ELF-1 (cell line): ENCODE measurements around the gene XPO5.

ENCODE experiments used
- DNase-seq: peaks from one replicate; pipeline ENCODE4 v3.0.0-alpha.2; 2016; ENCODE audit warnings: low read depth, low spot score

Gene XPO5

DNA sequence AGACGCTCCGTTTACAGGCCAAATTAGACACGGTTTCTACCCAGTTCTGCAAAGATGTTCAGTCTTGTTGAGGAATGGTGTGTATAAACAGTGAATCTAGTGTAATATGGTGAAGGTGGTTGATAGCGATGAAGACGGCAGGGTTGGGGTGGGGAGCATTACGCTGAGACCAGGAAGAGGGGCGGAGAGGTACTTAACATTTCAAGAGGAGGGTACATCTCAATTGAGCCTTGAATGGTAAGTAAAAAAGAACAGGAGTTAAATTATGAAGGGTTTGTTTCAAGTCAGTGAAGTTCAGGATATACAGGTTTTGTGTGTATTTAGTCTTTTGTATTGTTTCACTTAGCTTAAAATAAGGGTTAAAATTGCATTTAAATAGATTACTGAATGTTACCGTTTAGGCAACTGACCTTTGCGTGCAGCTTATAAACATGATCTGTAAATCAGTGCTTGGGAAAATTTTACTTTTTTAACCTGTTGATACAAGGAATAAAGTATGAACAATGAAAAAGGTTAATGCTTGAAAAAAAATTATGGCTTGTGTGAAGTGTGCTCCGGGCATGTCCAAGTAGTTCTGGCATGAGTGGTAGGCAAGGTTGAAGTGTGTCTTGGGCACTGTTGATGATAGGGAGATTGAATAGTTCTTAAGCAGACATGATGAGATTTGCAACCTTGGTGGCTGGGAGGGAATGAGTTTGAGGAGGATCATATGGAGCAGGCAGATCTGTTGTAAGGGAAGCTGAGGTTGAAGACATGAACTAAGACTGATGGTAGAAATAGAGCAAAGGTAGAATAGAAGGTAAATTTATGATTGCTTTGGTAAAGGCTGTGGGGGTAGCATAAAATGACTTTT lies 58.1 kb downstream of the XPO5 start:
- DNase-seq: no peak

DNA sequence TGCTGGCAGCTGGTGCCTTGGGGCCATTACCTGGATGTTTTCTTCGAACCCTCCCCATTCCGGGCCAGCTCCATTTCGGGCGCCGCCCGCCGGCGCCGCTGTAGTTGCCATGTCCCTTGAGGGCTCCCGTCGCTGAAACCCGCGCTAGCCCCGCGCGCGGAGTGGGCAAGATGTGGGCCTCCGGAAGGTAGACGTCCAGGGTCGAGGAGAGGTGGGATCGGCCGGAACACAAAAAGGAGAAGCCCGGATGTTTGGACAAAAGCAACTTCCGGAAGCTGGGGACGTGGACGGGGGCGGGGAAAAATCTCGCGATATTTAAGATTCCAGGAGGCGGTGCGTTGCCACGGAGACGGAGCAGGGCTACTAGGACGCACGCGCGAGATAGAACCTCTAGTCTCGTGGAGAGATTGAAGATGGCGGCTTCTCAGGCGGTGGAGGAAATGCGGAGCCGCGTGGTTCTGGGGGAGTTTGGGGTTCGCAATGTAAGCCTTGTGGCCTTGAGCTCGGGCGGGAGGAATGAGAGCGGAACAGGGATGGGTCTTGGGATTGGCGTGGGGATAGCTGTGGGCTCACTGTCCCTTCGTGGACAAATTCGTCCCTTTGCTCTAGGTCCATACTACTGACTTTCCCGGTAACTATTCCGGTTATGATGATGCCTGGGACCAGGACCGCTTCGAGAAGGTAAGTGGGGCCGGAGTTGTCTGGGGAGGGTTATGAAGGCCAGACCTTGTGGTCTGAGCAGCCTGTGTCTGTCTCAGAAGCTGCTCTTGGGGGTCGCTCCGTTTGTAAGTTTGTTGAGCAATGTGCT lies 58.9 kb downstream of the XPO5 start, which contains the start of the genes POLR1C and YIPF3:
TSS of gene POLR1C (plus strand) at position 393 of the 808 bp plus-strand sequence. CDS start at position 414, 21 bp downstream.
TSS of gene YIPF3 (minus strand) at position 230 of the 808 bp plus-strand sequence. CDS start at position 111, 119 bp downstream.
- peak; percentile 99 for DNase-seq

DNA sequence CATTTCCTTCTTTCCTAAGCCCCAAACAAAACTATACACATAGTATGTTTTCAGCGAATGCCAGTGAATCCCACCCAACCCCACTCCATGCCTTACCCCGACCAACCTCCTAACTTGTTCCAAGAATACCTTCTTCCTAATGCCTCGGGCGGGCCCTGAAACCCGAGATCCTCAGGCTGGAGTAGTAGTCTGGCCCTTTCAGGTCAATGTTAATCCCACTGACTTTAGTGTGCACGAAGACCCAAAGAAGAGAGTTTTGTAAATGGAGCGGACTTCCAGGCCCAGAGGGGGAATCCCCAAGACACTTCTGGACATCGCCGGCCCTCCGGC lies 59.5 kb downstream of the XPO5 start:
- no peak for DNase-seq

DNA sequence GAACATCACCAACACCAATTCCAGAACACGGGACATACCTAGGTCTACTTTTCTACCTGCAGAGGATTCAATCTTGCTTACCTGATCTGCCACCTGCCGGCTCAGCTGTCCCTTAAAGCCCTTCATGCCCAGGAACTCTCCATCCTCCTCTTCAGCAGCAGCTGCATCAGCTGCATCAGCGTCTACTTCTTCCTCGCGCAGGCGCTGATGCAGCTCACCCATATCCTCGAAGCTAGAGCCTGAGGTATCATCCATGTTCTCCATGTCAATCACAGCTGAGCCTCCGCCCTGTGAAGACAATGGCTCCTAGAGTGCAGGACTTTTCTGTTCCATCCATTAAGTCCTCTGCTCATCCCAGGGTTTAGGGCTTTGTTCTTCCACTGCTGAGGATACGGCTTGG lies 60.0 kb downstream of the XPO5 start:
- no peak for DNase-seq

DNA sequence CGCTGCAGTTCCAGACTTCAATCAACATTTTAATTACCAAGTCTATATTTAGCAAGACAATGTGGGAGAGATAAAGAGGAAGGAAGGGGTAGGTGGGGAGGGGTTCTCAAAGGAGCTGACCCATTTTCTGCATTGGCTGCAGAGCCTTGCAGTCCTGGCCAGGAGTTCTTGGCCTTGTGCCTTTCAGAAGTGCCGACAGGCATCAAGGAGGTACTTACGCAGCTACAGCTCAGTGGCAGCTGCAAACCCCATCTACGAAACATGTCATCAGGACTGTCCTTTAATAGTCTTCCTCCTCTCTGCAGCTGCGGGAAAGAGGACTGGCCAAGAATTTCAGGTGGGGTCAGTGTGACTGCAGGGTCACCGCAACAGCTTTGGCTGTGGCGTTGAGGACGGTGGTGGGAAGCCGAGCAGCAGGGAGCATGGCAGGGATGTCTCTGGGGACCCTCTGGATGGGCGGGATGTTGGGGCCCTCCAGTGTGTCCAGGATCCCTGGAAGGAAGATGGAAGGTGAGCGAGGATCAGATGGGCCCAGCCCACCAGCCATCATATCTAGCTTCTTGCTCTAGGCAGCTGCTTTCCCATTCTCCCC lies 63.9 kb downstream of the XPO5 start:
- DNase-seq: no peak

DNA sequence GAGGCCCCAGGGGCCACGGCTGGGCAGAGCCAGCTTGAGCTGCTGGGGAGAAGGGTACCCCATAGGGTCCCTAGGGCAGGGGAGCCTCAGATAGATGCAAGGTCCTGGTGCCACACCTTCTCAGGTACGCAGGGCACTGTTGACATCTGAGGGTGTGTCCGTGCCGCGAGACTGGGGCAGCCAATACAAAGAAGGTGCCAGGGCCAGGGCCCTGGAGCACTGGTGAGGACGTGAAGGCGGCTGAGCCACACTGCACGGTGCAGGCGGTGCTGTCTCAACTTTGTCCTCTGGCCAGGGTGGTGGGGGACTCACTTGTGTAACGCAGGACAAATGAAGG lies 65.0 kb downstream of the XPO5 start:
- no peak for DNase-seq

DNA sequence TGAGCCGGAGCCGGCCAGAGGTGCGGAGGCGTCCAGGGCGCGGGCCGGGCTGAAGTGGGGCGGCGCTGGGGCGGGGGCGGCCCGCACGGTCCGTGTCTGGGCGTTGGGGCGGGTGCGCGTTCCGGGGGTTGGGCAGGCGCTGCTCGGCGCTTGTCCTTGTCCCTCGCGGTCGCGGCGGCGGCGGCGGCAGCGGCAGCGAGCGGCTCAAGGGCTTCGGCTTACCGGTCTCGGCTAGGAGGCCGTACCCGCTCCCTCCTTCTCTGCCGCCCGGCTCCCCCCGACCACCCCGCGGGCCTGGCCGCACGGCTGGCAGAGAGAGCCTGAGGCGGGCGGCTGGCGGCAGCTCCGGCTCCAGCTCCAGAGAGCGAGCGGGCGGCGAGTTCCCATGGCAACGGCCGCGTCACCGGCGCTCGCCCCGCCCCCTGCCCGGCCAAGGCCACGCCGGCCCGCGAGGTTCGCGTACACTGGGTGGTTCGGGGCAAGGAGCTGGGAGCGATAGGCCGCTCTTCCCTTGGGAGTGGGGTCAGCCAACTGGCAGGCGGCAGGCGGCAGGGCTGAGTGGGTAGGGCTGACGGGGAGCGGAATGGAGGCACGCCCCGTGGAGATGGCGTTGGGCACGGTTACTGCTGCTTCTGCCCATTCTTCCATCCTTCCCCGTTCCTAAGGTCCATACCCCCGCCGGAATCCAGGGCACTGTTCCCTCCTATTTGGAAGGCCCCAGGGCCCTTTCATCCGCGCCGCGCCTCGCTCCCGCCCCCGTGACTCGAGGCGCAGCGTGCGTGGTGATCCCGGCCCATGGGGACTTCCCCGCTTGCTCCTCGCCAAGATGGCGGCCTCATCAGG lies 65.6 kb downstream of the XPO5 start, which contains the start of gene LRRC73:
TSS of gene LRRC73 (minus strand) at position 363 of the 843 bp plus-strand sequence. CDS start 561 bp downstream, outside the sequence.
- peak; percentile 89 for DNase-seq

DNA sequence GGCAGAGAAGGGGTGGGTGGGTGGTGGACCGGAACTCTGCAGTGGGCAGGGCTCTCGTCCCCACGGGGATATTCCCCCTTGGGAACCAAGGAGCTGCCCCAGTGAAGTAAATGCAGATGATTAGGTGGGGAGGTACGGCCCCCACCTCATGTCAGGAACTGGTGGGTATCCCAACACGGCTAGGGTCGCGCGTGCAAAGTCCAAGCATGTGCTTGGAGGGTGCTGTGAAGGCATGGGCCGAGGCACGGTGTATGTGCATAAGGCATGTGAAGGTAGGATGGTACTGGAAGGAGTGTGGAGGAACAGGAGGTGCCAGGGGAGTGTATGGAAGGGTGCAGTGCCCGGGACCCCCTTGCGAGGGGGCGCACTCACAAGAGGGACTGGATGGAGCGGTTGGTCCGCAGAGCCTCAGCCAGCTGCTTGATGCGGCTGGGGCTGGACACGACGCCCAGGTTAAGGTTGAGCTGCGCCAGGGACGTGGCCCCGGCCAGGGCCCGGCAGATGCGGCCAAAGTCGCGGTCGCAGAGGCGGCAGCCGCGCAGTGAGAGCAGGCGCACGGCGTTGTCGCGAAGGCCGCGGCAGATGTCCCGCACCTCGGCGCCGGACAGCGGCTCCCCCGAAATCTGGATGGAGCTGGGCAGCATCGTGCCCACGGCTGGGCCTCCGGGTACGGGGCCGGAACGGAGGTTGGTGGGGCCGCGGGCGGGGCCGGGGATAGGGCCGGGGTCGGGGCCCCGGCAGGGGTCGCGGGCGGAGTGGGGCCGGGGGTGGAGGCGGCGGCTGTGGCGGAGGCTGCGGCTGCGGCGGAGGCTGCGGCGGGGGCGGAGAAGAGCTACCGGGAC lies 66.5 kb downstream of the XPO5 start:
- no peak for DNase-seq

DNA sequence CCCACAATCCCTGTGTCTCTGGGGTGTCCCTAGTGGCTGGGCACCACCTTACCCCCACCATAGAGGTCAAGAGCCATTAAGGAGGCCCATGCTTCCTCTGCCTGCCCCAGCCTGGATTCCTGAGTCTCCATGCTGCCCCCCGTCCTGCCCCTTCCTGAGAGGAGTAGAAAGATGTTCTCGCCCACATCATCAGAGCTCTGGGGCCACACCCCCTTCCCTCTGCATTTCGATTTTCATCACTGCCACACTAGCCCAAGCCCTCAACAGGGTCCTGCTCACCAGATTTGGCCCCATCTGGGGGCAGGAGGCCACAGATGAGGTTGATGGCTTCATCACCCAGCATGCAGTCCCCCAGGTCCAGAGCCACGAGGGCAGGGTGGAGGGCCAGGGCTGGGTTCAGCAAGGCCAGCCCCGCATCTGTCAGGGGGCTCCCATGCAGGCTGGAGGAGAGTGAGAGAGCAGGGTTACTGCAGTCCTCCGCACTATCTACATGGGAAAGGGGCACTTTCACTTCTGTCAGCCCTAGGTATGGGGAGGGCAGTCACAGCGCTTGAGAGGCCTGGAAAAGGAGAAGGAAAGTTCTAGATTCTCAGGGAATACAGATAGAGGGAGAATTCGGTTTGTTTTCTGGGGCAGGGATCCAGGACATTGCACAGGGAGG lies 67.2 kb downstream of the XPO5 start:
- DNase-seq: no peak

DNA sequence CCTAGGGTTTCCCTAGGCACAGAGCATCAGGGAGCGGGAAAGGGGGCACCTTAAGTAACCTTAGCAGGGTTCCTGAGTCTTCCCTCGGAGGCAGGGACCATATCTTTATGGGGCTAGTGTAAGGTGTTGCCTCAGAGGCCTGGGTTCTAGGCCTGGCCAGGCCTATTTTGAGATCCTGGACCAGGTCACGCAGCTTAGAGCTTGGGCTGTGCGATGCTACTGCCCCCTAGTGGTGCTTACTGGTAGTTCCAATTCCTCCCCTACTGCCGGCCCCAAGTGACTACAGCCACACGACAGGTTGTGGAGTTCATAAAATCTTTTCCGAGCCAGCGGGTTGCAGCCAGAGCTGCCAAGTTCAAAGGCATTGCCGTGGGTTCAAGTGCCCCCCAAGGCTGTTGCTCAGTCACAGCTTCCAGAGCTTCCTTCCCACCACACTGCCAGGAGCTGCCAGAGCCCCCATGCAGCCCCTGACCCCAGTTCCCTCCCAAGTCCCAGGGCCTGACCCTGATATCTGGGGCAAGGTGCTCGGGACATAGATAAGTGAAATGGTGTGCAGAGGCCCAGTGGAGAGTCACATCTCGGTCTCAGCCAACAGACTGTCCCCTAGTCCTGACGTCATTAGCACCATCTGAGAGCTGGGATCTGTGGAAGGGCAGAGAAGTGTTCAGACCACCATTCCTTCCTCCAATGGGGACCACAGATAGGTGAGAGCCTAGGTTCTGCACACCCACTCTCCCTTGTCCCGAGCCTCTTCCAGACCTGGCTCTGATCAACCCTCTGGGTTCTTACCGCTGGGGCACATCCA lies 69.0 kb downstream of the XPO5 start:
- peak; percentile 93 for DNase-seq

DNA sequence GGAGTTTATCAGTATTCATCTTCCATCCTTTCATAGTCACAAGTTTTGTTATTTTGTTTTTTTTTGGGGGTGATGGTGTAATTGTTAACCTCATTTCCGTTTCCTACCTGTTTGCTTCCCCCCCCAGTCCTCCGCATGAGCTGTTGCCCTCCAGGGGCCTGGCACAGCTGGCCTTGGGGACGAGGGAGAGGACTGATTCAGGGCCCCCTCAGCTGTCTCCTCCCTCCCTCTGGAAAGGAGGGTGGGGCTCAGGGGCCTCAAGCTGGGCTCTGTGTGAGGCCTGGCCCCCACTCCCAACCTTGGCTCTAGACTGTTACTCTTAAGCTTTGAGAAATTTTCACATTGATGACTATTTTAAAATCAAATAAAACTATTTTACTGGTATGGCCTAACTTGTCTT lies 69.7 kb downstream of the XPO5 start:
- DNase-seq: no peak

DNA sequence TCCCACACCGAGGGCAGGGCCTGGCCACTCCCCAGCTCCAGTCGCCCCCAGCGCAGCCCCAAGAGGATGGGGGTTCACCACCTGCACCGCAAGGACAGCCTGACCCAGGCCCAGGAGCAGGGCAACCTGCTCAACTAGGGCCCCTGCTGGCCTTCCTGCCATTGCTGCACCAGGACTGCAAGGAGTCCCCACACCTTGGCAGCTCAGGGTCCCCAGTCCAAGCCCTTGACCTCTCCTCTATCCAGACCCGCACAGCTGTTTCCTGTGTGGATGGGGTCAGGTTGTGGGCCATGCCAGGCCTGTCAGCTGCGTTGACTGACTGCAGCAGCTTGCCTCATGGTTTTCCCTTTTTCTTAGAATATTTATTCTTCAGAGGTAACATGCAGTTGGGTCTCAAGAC lies 70.1 kb downstream of the XPO5 start:
- DNase-seq: no peak

DNA sequence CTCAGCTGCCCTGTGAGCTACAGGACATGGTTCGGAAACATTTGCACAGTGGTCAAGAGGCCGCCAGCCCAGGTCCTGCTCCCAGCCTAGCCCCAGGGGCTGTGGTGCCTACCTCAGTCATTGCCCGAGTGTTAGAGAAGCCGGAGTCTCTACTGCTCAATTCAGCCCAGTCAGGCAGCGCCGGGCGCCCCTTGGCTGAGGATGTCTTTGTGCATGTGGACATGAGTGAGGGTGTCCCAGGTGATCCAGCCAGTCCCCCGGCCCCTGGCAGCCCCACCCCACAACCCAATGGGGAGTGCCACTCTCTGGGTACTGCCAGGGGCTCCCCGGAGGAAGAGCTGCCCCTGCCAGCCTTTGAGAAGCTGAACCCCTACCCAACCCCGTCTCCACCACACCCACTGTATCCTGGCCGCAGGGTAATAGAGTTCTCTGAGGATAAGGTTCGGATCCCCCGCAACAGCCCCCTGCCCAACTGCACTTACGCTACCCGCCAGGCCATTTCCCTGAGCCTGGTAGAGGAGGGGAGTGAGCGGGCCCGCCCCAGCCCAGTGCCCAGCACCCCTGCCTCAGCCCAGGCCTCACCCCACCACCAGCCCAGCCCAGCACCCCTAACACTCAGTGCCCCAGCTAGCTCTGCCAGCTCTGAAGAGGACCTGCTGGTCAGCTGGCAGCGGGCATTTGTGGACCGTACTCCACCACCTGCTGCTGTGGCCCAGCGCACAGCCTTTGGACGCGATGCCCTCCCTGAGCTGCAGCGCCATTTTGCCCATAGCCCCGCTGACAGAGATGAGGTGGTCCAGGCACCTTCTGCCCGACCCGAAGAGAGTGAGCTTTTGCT lies 70.9 kb downstream of the XPO5 start:
- no peak for DNase-seq

DNA sequence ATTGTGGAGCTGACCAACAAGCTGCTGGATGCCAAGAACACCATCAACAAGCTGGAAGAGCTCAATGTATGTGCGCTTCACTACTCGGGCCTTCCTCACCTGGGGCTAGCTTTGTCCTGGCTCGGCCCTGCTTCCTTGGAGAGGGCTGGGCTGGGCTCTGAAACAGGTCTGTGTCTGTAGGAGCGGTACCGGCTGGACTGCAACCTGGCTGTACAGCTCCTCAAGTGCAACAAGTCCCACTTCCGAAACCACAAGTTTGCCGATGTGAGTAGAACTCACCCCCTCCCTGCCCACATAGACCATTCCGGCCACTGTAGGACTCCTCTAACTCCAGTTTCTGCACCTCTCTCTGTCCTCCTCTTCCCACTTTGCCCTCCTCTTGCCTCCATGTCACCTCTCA lies 72.4 kb downstream of the XPO5 start:
- no peak for DNase-seq

DNA sequence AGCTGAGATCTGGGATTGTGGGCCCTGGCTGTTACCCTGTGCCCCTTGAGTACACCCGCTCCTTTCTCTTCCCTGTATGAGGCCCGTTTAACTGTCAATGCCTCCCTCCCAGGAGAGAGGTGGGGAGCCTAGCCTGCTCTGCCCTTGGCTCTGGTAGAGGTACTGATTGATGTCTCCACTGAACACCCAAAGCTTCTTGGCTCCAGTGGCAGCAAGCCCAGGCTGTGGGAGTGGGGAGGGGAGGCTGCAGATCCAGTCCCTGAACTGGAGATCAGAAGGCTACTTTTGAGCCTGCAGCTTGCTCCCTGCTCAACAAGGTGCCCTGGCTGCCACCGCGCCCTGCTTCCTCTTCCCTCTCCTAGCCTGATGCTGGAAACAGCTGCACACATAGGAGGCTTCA lies 73.2 kb downstream of the XPO5 start:
- DNase-seq: no peak

DNA sequence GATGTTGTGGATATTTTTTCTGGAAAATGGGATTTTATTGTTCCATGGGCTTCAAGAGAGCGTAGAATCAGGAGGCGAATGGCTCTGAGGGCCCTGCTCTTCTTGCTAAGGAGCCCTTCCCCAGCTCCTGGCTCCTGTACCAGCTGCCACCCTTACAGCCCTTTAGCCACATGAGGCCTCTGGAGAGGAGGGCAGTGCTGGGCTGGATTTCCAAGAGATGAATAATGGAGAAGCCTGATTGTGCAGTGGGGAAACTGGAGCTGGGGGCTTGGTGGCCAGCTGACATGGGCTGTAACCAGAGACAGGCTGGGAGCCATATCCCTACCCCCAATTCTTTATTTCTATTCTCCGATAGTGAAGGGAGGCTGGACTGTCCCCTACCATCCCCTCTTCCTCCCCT lies 74.9 kb downstream of the XPO5 start:
- DNase-seq: no peak

DNA sequence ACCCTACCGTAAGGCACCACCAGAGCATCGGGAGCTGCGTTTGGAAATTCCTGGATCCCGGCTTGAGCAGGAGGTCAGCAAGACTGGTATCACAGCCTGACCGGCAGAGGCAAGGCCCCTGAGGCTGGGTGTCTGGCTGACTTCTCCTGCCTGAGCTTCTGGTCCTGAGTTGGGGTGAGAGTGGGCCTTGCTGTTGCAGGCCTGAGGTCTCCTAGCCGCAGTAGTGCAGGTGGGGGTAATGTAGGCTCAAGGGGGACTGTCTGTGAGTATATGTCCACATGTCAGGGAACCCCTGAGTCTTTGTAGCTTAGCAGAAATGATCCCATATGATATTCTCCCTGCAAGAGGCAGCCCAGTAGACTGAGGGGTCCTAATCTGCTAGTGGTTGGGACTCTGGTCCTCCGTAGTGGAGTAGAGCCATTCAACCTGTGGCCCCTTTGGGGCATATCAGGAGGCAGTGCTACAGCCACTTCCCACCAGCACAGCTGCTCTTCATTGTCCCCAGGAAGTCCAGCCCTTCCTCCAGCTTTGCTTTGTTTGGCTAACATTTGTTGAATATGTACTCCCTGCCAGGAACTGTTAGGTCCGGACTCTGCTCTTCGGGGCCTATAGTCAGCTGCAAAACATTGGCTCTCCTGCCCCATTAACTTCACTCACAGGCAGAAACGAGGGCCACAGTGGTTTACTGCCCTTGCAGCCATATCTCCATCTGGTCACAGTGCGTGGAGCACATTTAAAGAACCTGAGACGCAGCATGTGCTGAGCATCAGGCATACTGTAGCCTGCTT lies 76.6 kb downstream of the XPO5 start:
- DNase-seq: no peak
